MM.1S (cell line): ENCODE data around the gene DLL3.

Source experiments
- DNase-seq: peaks from one replicate; pipeline ENCODE4 v3.0.0-alpha.2; 2015
- H2AFZ ChIP-seq: fragments of 300-600 bp; sonication (generic); 2 replicates; pipeline ENCODE4 v1.6.0; 2016; ENCODE audit warnings: antibody characterized with exemption, low read length
- H3F3A ChIP-seq: fragments of 300-600 bp; sonication (generic); 2 replicates; pipeline ENCODE4 v1.6.1; 2016; ENCODE audit warnings: mild to moderate bottlenecking, antibody characterized with exemption, low read length, moderate library complexity, mixed read lengths; ENCODE audit not compliant: insufficient read depth
- H3K27ac ChIP-seq: fragments of 300-600 bp; sonication (generic); 2 replicates; pipeline ENCODE4 v1.5.1; 2016; ENCODE audit warnings: mild to moderate bottlenecking, low read length
- H3K27me3 ChIP-seq: fragments of 300-600 bp; sonication (generic); replicated peaks from 2 replicates; pipeline ENCODE4 v1.6.0; 2016; ENCODE audit warnings: low read length; ENCODE audit not compliant: insufficient read depth
- H3K36me3 ChIP-seq: fragments of 300-600 bp; sonication (generic); replicated peaks from 2 replicates; pipeline ENCODE4 v1.6.1; 2016; ENCODE audit warnings: mild to moderate bottlenecking, low read length, mixed read lengths; ENCODE audit not compliant: insufficient read depth
- H3K4me1 ChIP-seq: fragments of 300-600 bp; sonication (generic); 2 replicates; pipeline ENCODE4 v1.6.1; 2016; ENCODE audit warnings: low read length, mixed read lengths
- H3K4me2 ChIP-seq: fragments of 300-600 bp; sonication (generic); 2 replicates; pipeline ENCODE4 v1.6.0; 2016; ENCODE audit warnings: low read depth, low read length
- H3K4me3 ChIP-seq: fragments of 300-600 bp; sonication (generic); 2 replicates; pipeline ENCODE4 v1.5.1; 2016; ENCODE audit warnings: low read length, mixed read lengths
- H3K79me2 ChIP-seq: fragments of 300-600 bp; sonication (generic); 2 replicates; pipeline ENCODE4 v1.6.1; 2016; ENCODE audit warnings: mixed run types, low read length, mixed read lengths
- H3K9ac ChIP-seq: fragments of 300-600 bp; sonication (generic); 2 replicates; pipeline ENCODE4 v1.6.1; 2016; ENCODE audit warnings: low read length, mixed read lengths
- H3K9me2 ChIP-seq: fragments of 300-600 bp; sonication (generic); replicated peaks from 2 replicates; pipeline ENCODE4 v1.6.1; 2016; ENCODE audit warnings: mild to moderate bottlenecking, low read length, mixed read lengths; ENCODE audit not compliant: insufficient read depth
- H3K9me3 ChIP-seq: fragments of 300-600 bp; sonication (generic); replicated peaks from 2 replicates; pipeline ENCODE4 v1.6.1; 2016; ENCODE audit warnings: mild to moderate bottlenecking, low read length, mixed read lengths; ENCODE audit not compliant: insufficient read depth
- H4K20me1 ChIP-seq: fragments of 300-600 bp; sonication (generic); 2 replicates; pipeline ENCODE4 v1.6.1; 2016; ENCODE audit warnings: mild to moderate bottlenecking, low read length, moderate library complexity, mixed read lengths; ENCODE audit not compliant: insufficient read depth
- CTCF ChIP-seq: fragments of 300-600 bp; sonication (generic); IDR thresholded peaks from 2 replicates; pipeline ENCODE4 v1.5.1; 2016; ENCODE audit warnings: antibody characterized with exemption, low read length, mixed read lengths
- EZH2 ChIP-seq: fragments of 300-600 bp; sonication (generic); optimal IDR thresholded peaks from 2 replicates; pipeline ENCODE3; 2017; ENCODE audit warnings: low read depth, mild to moderate bottlenecking, antibody characterized with exemption, low read length, mixed read lengths
- EZH2phosphoT487 ChIP-seq: fragments of 300-600 bp; sonication (generic); IDR thresholded peaks from 2 replicates; pipeline ENCODE4 v1.6.1; 2018; ENCODE audit warnings: antibody characterized with exemption, low read length

DLL3 gene

GRCh38 chr19:39518458-39518857 is 19.7 kb downstream of the DLL3 start:
- no peak overlapping the region for H3K4me3 ChIP-seq
- H3F3A ChIP-seq, result no peaks in the 10 kb centered on the region
- H3K27me3 ChIP-seq, result peaks cover 37% of the 10 kb centered on the region
- H4K20me1 ChIP-seq, result no peaks in the 10 kb centered on the region
- no peak overlapping the region for H3K4me2 ChIP-seq
- no peak overlapping the region for H3K27ac ChIP-seq
- TF ChIP-seq CTCF, result no peak
- H3K79me2 ChIP-seq, result no peaks in the 10 kb centered on the region
- DNase-seq, result no peak
- no peaks in the 10 kb centered on the region for H3K9me2 ChIP-seq
- H2AFZ ChIP-seq, result no peak overlapping the region
- H3K4me1 ChIP-seq, result no peaks in the 10 kb centered on the region
- no peak overlapping the region for H3K9ac ChIP-seq
- no peaks in the 10 kb centered on the region for H3K9me3 ChIP-seq
- no peaks in the 10 kb centered on the region for H3K36me3 ChIP-seq

GRCh38 chr19:39518975-39519374 is 20.2 kb downstream of the DLL3 start:
- Histone ChIP-seq H3K9me2 (no peaks in the 10 kb centered on the region), H3K27ac (no peak overlapping the region), H3K4me3 (no peak overlapping the region), H3K9ac (no peak overlapping the region), H3K79me2 (no peaks in the 10 kb centered on the region), H3K4me2 (no peak overlapping the region), H2AFZ (no peak overlapping the region), H4K20me1 (no peaks in the 10 kb centered on the region), H3K36me3 (no peaks in the 10 kb centered on the region), H3K9me3 (no peaks in the 10 kb centered on the region), H3K4me1 (no peaks in the 10 kb centered on the region), H3K27me3 (peaks cover 32% of the 10 kb centered on the region), H3F3A (no peaks in the 10 kb centered on the region)
- DNase-seq, result no peak
- TF ChIP-seq EZH2 (no peak), EZH2phosphoT487 (no peak), CTCF (no peak)

- no peaks in the 10 kb centered on the region for H3K9me2 ChIP-seq
- no peak overlapping the region for H3K4me3 ChIP-seq
- H3K27ac ChIP-seq, result no peak overlapping the region
- no peaks in the 10 kb centered on the region for H3F3A ChIP-seq
- no peaks in the 10 kb centered on the region for H3K4me1 ChIP-seq
- H3K27me3 ChIP-seq, result peaks cover 13% of the 10 kb centered on the region
- H2AFZ ChIP-seq, result no peak overlapping the region
- no peaks in the 10 kb centered on the region for H3K9me3 ChIP-seq
- TF ChIP-seq CTCF (no peak), EZH2phosphoT487 (no peak), EZH2 (no peak)
- no peak overlapping the region for H3K4me2 ChIP-seq
- no peaks in the 10 kb centered on the region for H4K20me1 ChIP-seq
- no peaks in the 10 kb centered on the region for H3K79me2 ChIP-seq
- H3K9ac ChIP-seq, result no peak overlapping the region
- no peaks in the 10 kb centered on the region for H3K36me3 ChIP-seq
- no peak for DNase-seq
Measured at GRCh38 chr19:39520541-39521484, 22.1 kb downstream of the DLL3 start.
